Right cardiac atrium (tissue), 5 donors: ENCODE measurements around the gene POLR2L. TPM values are rescaled to one million over a fixed set of nuclear protein-coding genes. Genes with fewer than 3 reads are reported as not detected.

ENCODE experiments used
- ATAC-seq, 2 donors: fragments of 200-7000 bp; cut with Tn5 transposase; one replicate each; pipeline versions ENCODE4 v1.8.0 to v1.9.1; 2020; ENCODE audit warnings: moderate library complexity in 2 of 2, mild to moderate bottlenecking in 1 of 2
- DNase-seq, 3 donors: peaks; one replicate each; pipeline ENCODE4 v3.0.0-alpha.2; 2020
- H3K27ac ChIP-seq: one replicate; pipeline ENCODE4 v1.5.1; 2013; ENCODE audit warnings: mild to moderate bottlenecking, low read length, control low read depth, moderate library complexity
- H3K27me3 ChIP-seq: one replicate; pipeline ENCODE4 v1.6.1; 2013; ENCODE audit not compliant: control insufficient read depth, insufficient read depth
- H3K4me1 ChIP-seq: one replicate; pipeline ENCODE4 v1.6.1; 2013; ENCODE audit warnings: low read length; ENCODE audit not compliant: control insufficient read depth, insufficient read depth
- H3K4me3 ChIP-seq: one replicate; pipeline ENCODE4 v1.5.1; 2013; ENCODE audit warnings: low read length, control low read depth
- H3K9me3 ChIP-seq: one replicate; pipeline ENCODE4 v1.6.1; 2013; ENCODE audit warnings: low read length; ENCODE audit not compliant: control insufficient read depth
- WGBS: extraction: QIAGEN DNeasy Blood & Tissue Kit; methylation state at CpG from one replicate; pipeline ENCODE4 v1.1.7; 2013; 5-methylcytosine and 5-hydroxymethylcytosine counted together
- intact Hi-C, 4 donors: fragments of 100-400 bp; cut with DNase I; formaldehyde crosslinking; loops; one replicate each; pipeline versions ENCODE4 v1.11.0 to v1.14.0; 2022 to 2023
- polyA plus RNA-seq: library from polyadenylated mRNA; stranded (reverse); fragments of 200-250 nt; gene quantifications from one replicate; pipeline ENCODE4 v1.2.3, GENCODE V29; 2013
- total RNA-seq, 4 donors: library from RNA; stranded (reverse); fragmentation: NEBNext Ultra II Directional; extraction: Animal tissue kit (Norgen Biotek cat#: 25700); gene quantifications; one replicate each; pipeline ENCODE4 v1.2.1, GENCODE V29; 2021
- donor health status: healthy with polysubstance abuse.
- donor health status: DM: no; HTN: yes; CAD: no.
- donor health status: DM: no; HTN: no; CAD: no.
- donor health status: DM: no; HTN: yes; CAD: no; lungs with severe emphysema.
- donor health status: DM: yes; HTN: yes; CAD: no.

POLR2L gene
- total and polyA plus RNA-seq, 5 donors = 147 to 278 (median 220) TPM

- Histone ChIP-seq H3K4me1 (peaks cover 6% of the 10 kb centered on the region), H3K9me3 (no peaks in the 10 kb centered on the region), H3K27ac (no peak overlapping the region), H3K4me3 (peak overlapping the region; percentile 46), H3K27me3 (no peaks in the 10 kb centered on the region)
- intact Hi-C loops = no loop called here
- DNase-seq (no peak), ATAC-seq (no peak)
- 68% methylated on average over 38 of the region's 38 CpGs for WGBS
These were observed 47.3 kb downstream of the POLR2L start for GRCh38 chr11:794766-795633.

GRCh38 chr11:794013-794765 is 48.1 kb downstream of the POLR2L start:
- Histone ChIP-seq H3K27ac (no peak overlapping the region), H3K27me3 (no peaks in the 10 kb centered on the region), H3K4me3 (no peak overlapping the region), H3K9me3 (no peaks in the 10 kb centered on the region), H3K4me1 (peaks cover 6% of the 10 kb centered on the region)
- intact Hi-C loops = no loop called here
- 89% methylated on average over 31 of the region's 31 CpGs for WGBS
- DNase-seq (no peak), ATAC-seq (no peak)

- intact Hi-C loops = no loop called here
- 85% methylated on average over 7 of the region's 7 CpGs for WGBS
- H3K27ac ChIP-seq = no peak overlapping the region
- ATAC-seq (no peak), DNase-seq (no peak)
- no peaks in the 10 kb centered on the region for H3K27me3 ChIP-seq
- H3K4me3 ChIP-seq = no peak overlapping the region
- peaks cover 6% of the 10 kb centered on the region for H3K4me1 ChIP-seq
- no peaks in the 10 kb centered on the region for H3K9me3 ChIP-seq
These were observed 48.8 kb downstream of the POLR2L start for GRCh38 chr11:793556-793955.

- ATAC-seq (no peak), DNase-seq (no peak)
- no peak overlapping the region for H3K27ac ChIP-seq
- no peaks in the 10 kb centered on the region for H3K27me3 ChIP-seq
- H3K4me1 ChIP-seq = peaks cover 6% of the 10 kb centered on the region
- no peak overlapping the region for H3K4me3 ChIP-seq
- H3K9me3 ChIP-seq = no peaks in the 10 kb centered on the region
- intact Hi-C loops = no loop called here
- WGBS = 95% methylated on average over 13 of the region's 13 CpGs
These were observed 49.5 kb downstream of the POLR2L start for GRCh38 chr11:792873-793272.

GRCh38 chr11:792535-792821 is 49.9 kb downstream of the POLR2L start:
- Histone ChIP-seq H3K27ac (no peak overlapping the region), H3K9me3 (no peaks in the 10 kb centered on the region), H3K4me1 (peaks cover 6% of the 10 kb centered on the region), H3K27me3 (no peaks in the 10 kb centered on the region), H3K4me3 (no peak overlapping the region)
- intact Hi-C loops = no loop called here
- ATAC-seq = no peak
- DNase-seq = peak in 1 of 3 donors; percentile 63
- WGBS = 89% methylated on average over 15 of the region's 15 CpGs

- H3K27ac ChIP-seq = no peak overlapping the region
- ATAC-seq (no peak), DNase-seq (peak in 2 of 3 donors; percentile 59 to 62)
- no peaks in the 10 kb centered on the region for H3K9me3 ChIP-seq
- 93% methylated on average over 49 of the region's 49 CpGs for WGBS
- peaks cover 5% of the 10 kb centered on the region for H3K4me1 ChIP-seq
- intact Hi-C loops = no loop called here
- H3K27me3 ChIP-seq = no peaks in the 10 kb centered on the region
- H3K4me3 ChIP-seq = no peak overlapping the region
These were observed 50.4 kb downstream of the POLR2L start for GRCh38 chr11:791658-792534.

- DNase-seq = peak in 2 of 3 donors; percentile 15 to 55
- 65% methylated on average over 18 of the region's 18 CpGs for WGBS
- Histone ChIP-seq H3K9me3 (no peaks in the 10 kb centered on the region), H3K4me3 (no peak overlapping the region), H3K4me1 (no peaks in the 10 kb centered on the region), H3K27ac (no peak overlapping the region), H3K27me3 (no peaks in the 10 kb centered on the region)
- intact Hi-C loops = no loop called here
- no peak for ATAC-seq
These were observed 51.4 kb downstream of the POLR2L start for GRCh38 chr11:790721-791564.

GRCh38 chr11:789943-790342 is 52.4 kb downstream of the POLR2L start, which contains the start of gene CEND1:
CEND1 (minus strand) TSS chr11:790090; CDS start chr11:788576, 1,514 bp downstream.
- no peak within 1 kb of the TSS for H3K27ac ChIP-seq
- intact Hi-C loops = no loop called here
- WGBS = 6% methylated on average over 44 of the region's 44 CpGs
- DNase-seq (peak in 1 of 3 donors; percentile 71), ATAC-seq (peak in 1 of 2 donors; percentile 4)
- H3K4me3 ChIP-seq = no peak within 1 kb of the TSS
- no peaks in the 10 kb centered on the region for H3K27me3 ChIP-seq
- no peaks in the 10 kb centered on the region for H3K9me3 ChIP-seq
- H3K4me1 ChIP-seq = no peaks in the 10 kb centered on the region
